ENCODE data around the gene FAM124B. TPM values are rescaled to one million over a fixed set of nuclear protein-coding genes. Genes with fewer than 3 reads are reported as not detected.

The FAM124B gene
- total RNA-seq, 6 donors from 2014 or later, result 1.5 to 3.5 (median 2.1) TPM

DNA sequence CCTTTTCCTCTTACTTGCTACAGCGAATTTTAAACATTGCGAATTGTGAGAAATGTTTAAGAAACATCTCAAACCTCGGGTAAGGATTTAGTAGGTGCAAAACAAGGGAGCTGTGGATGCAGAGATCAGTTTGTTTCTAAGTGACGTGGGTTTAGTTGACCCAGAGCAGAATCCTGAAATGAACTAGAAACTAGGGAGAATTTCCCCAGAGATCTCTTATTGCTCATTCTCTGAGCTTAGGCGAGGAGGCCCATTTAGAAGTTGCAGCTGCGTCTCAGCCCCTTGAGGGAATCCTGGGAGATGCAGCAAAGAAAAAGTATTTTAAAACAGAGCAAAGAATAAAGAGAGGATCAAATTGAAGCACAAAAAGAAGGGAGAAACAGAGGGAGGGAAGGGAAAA is 29.3 kb downstream of the FAM124B start:
- H3K36me3 ChIP-seq, result no peaks in the 10 kb centered on the region
- DNase-seq (no peak), ATAC-seq (ENCODE audit: low FRiP score in 2 of 2) (no peak)
- H3K27ac ChIP-seq, result no peak overlapping the region
- H3K4me3 ChIP-seq, result no peak overlapping the region
- no peaks in the 10 kb centered on the region for H3K9me3 ChIP-seq
- TF ChIP-seq, protein P1, sequence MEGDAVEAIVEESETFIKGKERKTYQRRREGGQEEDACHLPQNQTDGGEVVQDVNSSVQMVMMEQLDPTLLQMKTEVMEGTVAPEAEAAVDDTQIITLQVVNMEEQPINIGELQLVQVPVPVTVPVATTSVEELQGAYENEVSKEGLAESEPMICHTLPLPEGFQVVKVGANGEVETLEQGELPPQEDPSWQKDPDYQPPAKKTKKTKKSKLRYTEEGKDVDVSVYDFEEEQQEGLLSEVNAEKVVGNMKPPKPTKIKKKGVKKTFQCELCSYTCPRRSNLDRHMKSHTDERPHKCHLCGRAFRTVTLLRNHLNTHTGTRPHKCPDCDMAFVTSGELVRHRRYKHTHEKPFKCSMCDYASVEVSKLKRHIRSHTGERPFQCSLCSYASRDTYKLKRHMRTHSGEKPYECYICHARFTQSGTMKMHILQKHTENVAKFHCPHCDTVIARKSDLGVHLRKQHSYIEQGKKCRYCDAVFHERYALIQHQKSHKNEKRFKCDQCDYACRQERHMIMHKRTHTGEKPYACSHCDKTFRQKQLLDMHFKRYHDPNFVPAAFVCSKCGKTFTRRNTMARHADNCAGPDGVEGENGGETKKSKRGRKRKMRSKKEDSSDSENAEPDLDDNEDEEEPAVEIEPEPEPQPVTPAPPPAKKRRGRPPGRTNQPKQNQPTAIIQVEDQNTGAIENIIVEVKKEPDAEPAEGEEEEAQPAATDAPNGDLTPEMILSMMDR (IDR thresholded peaks at IDR 0.05), result no peak
- no peak for TF ChIP-seq POLR2AphosphoS5 (IDR thresholded peaks at IDR 0.05)
- no peak for TF ChIP-seq POLR2A (IDR thresholded peaks at IDR 0.05)
- no peak for TF ChIP-seq EP300 (IDR thresholded peaks at IDR 0.05)
- no peaks in the 10 kb centered on the region for H3K27me3 ChIP-seq
- peaks cover 0 to 6% (median 6%) of the 10 kb centered on the region in 4 donors for H3K4me1 ChIP-seq
- WGBS, 2 donors, result 88 to 91% methylated on average over 6 of the region's 6 CpGs

DNA sequence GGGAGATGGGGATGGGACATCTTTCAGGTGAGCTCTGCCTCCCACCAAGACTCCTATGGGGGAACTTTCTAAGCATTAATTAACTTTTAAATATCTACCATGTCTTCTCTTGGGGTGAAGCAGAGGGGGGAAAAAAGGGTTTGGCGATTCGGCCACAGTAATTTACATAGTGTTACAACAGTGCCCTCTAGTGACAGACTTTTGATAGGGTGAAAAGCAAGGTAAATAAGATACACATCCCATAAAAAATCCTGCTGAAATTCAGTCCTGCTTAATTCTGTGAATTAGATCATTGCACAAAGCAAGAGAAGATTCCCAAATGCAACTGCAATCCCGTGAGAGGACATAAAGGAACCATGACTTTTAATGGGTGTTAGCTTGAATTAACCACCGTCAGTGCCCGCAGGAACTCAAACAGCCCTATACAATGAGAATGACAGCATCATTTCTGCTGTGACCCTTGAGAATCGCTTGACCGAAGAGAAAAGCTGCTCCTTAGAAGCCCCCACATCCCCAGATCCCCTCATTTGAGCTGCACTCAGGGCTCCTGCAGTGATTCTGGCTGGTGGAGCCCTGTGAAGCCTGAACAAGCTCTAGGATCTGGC is 32.8 kb downstream of the FAM124B start:
- no peak for DNase-seq
- Histone ChIP-seq H3K27ac (no peak overlapping the region), H3K36me3 (no peaks in the 10 kb centered on the region), H3K27me3 (no peaks in the 10 kb centered on the region), H3K4me3 (no peak overlapping the region), H3K9me3 (no peaks in the 10 kb centered on the region), H3K4me1 (no peaks in the 10 kb centered on the region)
- peak; percentile 68 for ATAC-seq (ENCODE audit: low FRiP score in 2 of 2)
- TF ChIP-seq POLR2AphosphoS5 (IDR thresholded peaks at IDR 0.05), result no peak
- no peak for TF ChIP-seq POLR2A (IDR thresholded peaks at IDR 0.05)
- TF ChIP-seq, protein P1 (IDR thresholded peaks at IDR 0.05), result peak in 5 of 6 experiments; percentile 45 to 65 (median 55)
- no peak for TF ChIP-seq EP300 (IDR thresholded peaks at IDR 0.05)
- 58 to 60% methylated on average over 7 of the region's 7 CpGs for WGBS, 2 donors

DNA sequence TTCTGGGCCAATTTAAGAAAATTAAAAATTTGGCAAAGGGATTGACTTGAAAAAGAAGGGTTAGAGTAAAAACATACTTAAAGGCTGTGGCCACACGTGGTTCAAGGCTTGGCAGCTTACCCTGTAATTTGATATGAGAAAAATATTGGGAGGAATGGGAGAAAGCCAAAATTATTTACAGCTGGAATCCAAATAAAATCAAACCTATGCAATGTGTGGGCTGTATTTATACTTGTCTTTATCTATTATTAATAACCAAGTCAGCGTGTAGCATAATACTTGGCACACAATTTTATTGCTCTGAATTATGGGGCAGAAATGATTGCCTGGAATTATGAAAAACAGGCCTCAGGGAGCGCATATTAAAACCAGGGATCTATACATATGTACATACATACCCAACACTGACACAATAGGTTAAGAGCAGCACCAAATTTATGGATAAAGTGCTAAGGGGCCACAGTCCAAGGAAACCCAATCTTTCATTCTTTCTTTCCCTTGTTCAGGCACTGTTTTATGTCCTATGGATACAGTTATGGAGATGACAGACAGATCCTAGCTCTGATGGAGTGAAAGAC is 35.6 kb downstream of the FAM124B start:
- no peak for DNase-seq
- no peak overlapping the region for H3K4me3 ChIP-seq
- H3K27ac ChIP-seq, result no peak overlapping the region
- no peaks in the 10 kb centered on the region for H3K27me3 ChIP-seq
- no peak for ATAC-seq (ENCODE audit: low FRiP score in 2 of 2)
- no peaks in the 10 kb centered on the region for H3K4me1 ChIP-seq
- TF ChIP-seq EP300 (IDR thresholded peaks at IDR 0.05), result no peak
- TF ChIP-seq, protein P1 (IDR thresholded peaks at IDR 0.05), result no peak
- no peak for TF ChIP-seq POLR2A (IDR thresholded peaks at IDR 0.05)
- TF ChIP-seq POLR2AphosphoS5 (IDR thresholded peaks at IDR 0.05), result no peak
- no peaks in the 10 kb centered on the region for H3K9me3 ChIP-seq
- H3K36me3 ChIP-seq, result no peaks in the 10 kb centered on the region
- WGBS, 2 donors, result 73 to 77% methylated on average over 3 of the region's 3 CpGs

DNA sequence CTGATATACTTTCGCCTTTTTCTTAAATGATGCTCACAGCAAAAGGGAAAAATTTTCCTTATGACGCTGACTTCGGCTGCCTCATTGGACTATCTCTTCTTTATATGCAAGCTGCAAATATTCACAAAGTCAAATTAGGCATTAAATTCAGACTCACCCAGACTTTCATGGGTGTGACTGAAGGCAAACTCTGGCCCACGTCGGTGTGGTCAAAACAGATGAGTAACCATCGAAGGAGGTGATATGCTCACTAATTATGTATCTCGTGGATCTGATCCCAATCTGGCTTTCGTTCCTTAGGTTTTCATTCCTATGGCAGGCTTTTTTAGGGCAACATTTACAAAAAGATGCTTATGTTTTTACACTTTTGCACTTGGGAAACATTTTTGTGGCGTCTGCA is 36.6 kb downstream of the FAM124B start:
- DNase-seq (no peak), ATAC-seq (ENCODE audit: low FRiP score in 2 of 2) (no peak)
- H3K4me3 ChIP-seq, result no peak overlapping the region
- H3K4me1 ChIP-seq, result no peaks in the 10 kb centered on the region
- H3K9me3 ChIP-seq, result no peaks in the 10 kb centered on the region
- no peaks in the 10 kb centered on the region for H3K27me3 ChIP-seq
- no peaks in the 10 kb centered on the region for H3K36me3 ChIP-seq
- TF ChIP-seq POLR2AphosphoS5 (IDR thresholded peaks at IDR 0.05), result no peak
- TF ChIP-seq, protein P1 (IDR thresholded peaks at IDR 0.05), result no peak
- TF ChIP-seq EP300 (IDR thresholded peaks at IDR 0.05), result no peak
- no peak for TF ChIP-seq POLR2A (IDR thresholded peaks at IDR 0.05)
- H3K27ac ChIP-seq, result no peak overlapping the region
- WGBS, 2 donors, result 90 to 94% methylated on average over 9 of the region's 9 CpGs

DNA sequence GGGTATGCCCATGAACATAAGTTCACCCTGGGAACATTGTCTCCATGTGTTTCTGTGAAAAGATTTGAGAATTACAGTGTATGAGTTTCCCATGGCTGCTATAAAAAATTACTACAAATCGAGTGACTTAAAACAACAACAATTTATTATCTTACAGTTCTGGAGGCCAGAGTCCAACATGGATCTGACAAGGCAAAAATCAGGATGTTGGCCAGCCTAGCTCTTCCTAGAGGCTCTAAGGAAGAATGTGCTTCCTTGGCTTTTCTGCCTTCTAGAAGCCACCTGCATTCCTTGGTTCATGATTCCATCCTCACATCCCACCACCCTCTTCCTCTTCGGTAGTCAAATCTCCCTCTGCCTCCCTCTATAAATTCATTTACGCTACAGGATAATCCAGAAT is 38.6 kb downstream of the FAM124B start:
- H3K27me3 ChIP-seq, result no peaks in the 10 kb centered on the region
- H3K4me3 ChIP-seq, result no peak overlapping the region
- H3K4me1 ChIP-seq, result no peaks in the 10 kb centered on the region
- DNase-seq (no peak), ATAC-seq (ENCODE audit: low FRiP score in 2 of 2) (no peak)
- H3K9me3 ChIP-seq, result no peaks in the 10 kb centered on the region
- H3K27ac ChIP-seq, result no peak overlapping the region
- WGBS, 2 donors, result 91 to 94% methylated on average over 3 of the region's 3 CpGs
- H3K36me3 ChIP-seq, result no peaks in the 10 kb centered on the region
- TF ChIP-seq POLR2AphosphoS5 (IDR thresholded peaks at IDR 0.05) (no peak), POLR2A (IDR thresholded peaks at IDR 0.05) (no peak), EP300 (IDR thresholded peaks at IDR 0.05) (no peak)
- TF ChIP-seq, protein P1 (IDR thresholded peaks at IDR 0.05), result no peak
